OCI-LY7 (cell line): Measurements from ENCODE around the gene PSMD1. TPM values are rescaled to one million over a fixed set of nuclear protein-coding genes. Genes with fewer than 3 reads are reported as not detected.

Experiments used
- BruUV-seq: library from RNA; stranded (reverse); fragments of 400-500 nt; replicated peaks from 2 replicates; lab custom pipeline; 2021; lab: Mats Ljungman, UMichigan
- CTCF ChIA-PET: fragments of 300-600 bp; sonication (Branson Sonifier 250); formaldehyde crosslinking; loops from one replicate; lab custom pipeline; 2022; ENCODE audit warnings: antibody characterized with exemption; ENCODE audit not compliant: unreplicated experiment; lab: Charles Lee
- POLR2A ChIA-PET: fragments of 300-600 bp; sonication (Branson Sonifier 250); formaldehyde crosslinking; loops from one replicate; lab custom pipeline; 2022; ENCODE audit warnings: antibody characterized with exemption; lab: Charles Lee
- DNase-seq: peaks from one replicate; pipeline ENCODE4 v3.0.0-alpha.2; 2015; ENCODE audit warnings: low spot score
- H2AFZ ChIP-seq: fragments of 200-600 bp; sonication (generic), shearing (Covaris generic); 2 replicates; pipeline ENCODE4 v1.6.1; 2014; ENCODE audit warnings: mild to moderate bottlenecking, antibody characterized with exemption, low read length, moderate library complexity
- H3K27ac ChIP-seq: fragments of 200-600 bp; sonication (generic); 2 replicates; pipeline ENCODE4 v1.5.1; 2014; ENCODE audit warnings: mixed run types, low read depth, mild to moderate bottlenecking, moderate library complexity, low read length, inconsistent platforms; ENCODE audit not compliant: poor library complexity, severe bottlenecking
- H3K36me3 ChIP-seq: fragments of 200-600 bp; sonication (generic); 2 replicates; pipeline ENCODE4 v1.6.1; 2014; ENCODE audit warnings: mild to moderate bottlenecking, antibody characterized with exemption, low read length, moderate library complexity, mixed read lengths; ENCODE audit not compliant: insufficient read depth
- H3K4me1 ChIP-seq: fragments of 200-600 bp; sonication (generic); 2 replicates; pipeline ENCODE4 v1.5.1; 2014; ENCODE audit warnings: mild to moderate bottlenecking, low read length; ENCODE audit not compliant: insufficient read depth, poor library complexity, severe bottlenecking
- H3K4me2 ChIP-seq: fragments of 200-600 bp; sonication (generic); 2 replicates; pipeline ENCODE4 v1.6.1; 2014; ENCODE audit warnings: mild to moderate bottlenecking, low read length
- H3K4me3 ChIP-seq: fragments of 200-600 bp; sonication (generic); 2 replicates; pipeline ENCODE4 v1.5.1; 2014; ENCODE audit warnings: mild to moderate bottlenecking, low read depth, low read length; ENCODE audit not compliant: poor library complexity, severe bottlenecking
- H3K79me2 ChIP-seq: fragments of 200-600 bp; sonication (generic); 2 replicates; pipeline ENCODE4 v1.6.1; 2016; ENCODE audit warnings: low read depth, mild to moderate bottlenecking, low read length, moderate library complexity, mixed read lengths; ENCODE audit not compliant: insufficient read depth
- H3K9me2 ChIP-seq: fragments of 200-600 bp; sonication (generic); 2 replicates; pipeline ENCODE4 v1.6.1; 2016; ENCODE audit warnings: mild to moderate bottlenecking, low read length, mixed read lengths; ENCODE audit not compliant: insufficient read depth
- H3K9me3 ChIP-seq: fragments of 200-600 bp; sonication (generic); 2 replicates; pipeline ENCODE4 v1.6.1; 2014; ENCODE audit warnings: mild to moderate bottlenecking, mixed run types, low read length, mixed read lengths
- H4K20me1 ChIP-seq: fragments of 200-600 bp; sonication (generic); 2 replicates; pipeline ENCODE4 v1.6.1; 2014; ENCODE audit warnings: mild to moderate bottlenecking, antibody characterized with exemption, low read length, moderate library complexity, mixed read lengths; ENCODE audit not compliant: insufficient read depth
- CTCF ChIP-seq: fragments of 200-600 bp; sonication (generic); conservative IDR thresholded peaks from 2 replicates; pipeline ENCODE4 v1.5.1; 2014; ENCODE audit warnings: mild to moderate bottlenecking, antibody characterized with exemption, low read length, moderate library complexity, mixed read lengths
- EZH2phosphoT487 ChIP-seq: fragments of 200-600 bp; sonication (generic); IDR thresholded peaks from 2 replicates; pipeline ENCODE4 v1.6.1; 2018; ENCODE audit warnings: low read depth, borderline replicate concordance, mild to moderate bottlenecking, mixed run types, antibody characterized with exemption, low read length, moderate library complexity, mixed read lengths
- intact Hi-C: fragments of 100-400 bp; cut with micrococcal nuclease; formaldehyde crosslinking; loops from one replicate; pipeline ENCODE4 v1.10.0; 2022; ENCODE audit not compliant: unreplicated experiment
- total RNA-seq, 2 experiments: library from RNA; depleted of rRNA in 1 of 2; stranded (reverse); fragments of >200 nt in 1 of 2; shearing (Covaris generic) in 1 of 2; gene quantifications; 2 replicates each; pipeline ENCODE4 v1.2.3, GENCODE V29; 2014 to 2022

The PSMD1 gene
- total RNA-seq, 2 experiments from 2014 or later = 60.5 to 105 TPM

- BruUV-seq = no TSS peak
- no peaks in the 10 kb centered on the region for H4K20me1 ChIP-seq
- H3K27ac ChIP-seq = no peak overlapping the region
- TF ChIP-seq CTCF = no peak
- TF ChIP-seq EZH2phosphoT487 = no peak
- H3K4me2 ChIP-seq = no peak overlapping the region
- no peaks in the 10 kb centered on the region for H3K36me3 ChIP-seq
- intact Hi-C loops = no loop called here
- H3K79me2 ChIP-seq = no peaks in the 10 kb centered on the region
- no peak for DNase-seq
- no peak overlapping the region for H2AFZ ChIP-seq
- H3K9me2 ChIP-seq = no peaks in the 10 kb centered on the region
- H3K4me1 ChIP-seq = no peaks in the 10 kb centered on the region
- CTCF ChIA-PET = no interaction called here
- H3K9me3 ChIP-seq = no peaks in the 10 kb centered on the region
- POLR2A ChIA-PET = interaction anchor here (1.0 kb wide), 1 partner anchor 74 kb away, joined by 4 read pairs; no protein-coding TSS in a partner anchor
- H3K4me3 ChIP-seq = no peak overlapping the region
These were observed 48.5 kb upstream of the PSMD1 start for GRCh38 chr2:231008131-231008530.

GRCh38 chr2:231009236-231009919 is 47.3 kb upstream of the PSMD1 start:
- Histone ChIP-seq H3K9me2 (no peaks in the 10 kb centered on the region), H3K9me3 (no peaks in the 10 kb centered on the region), H3K27ac (no peak overlapping the region), H3K79me2 (no peaks in the 10 kb centered on the region), H2AFZ (no peak overlapping the region), H4K20me1 (no peaks in the 10 kb centered on the region), H3K36me3 (no peaks in the 10 kb centered on the region), H3K4me3 (no peak overlapping the region), H3K4me1 (no peaks in the 10 kb centered on the region), H3K4me2 (no peak overlapping the region)
- BruUV-seq = no TSS peak
- intact Hi-C loops = no loop called here
- TF ChIP-seq EZH2phosphoT487 (no peak), CTCF (no peak)
- DNase-seq = no peak
- POLR2A ChIA-PET = no interaction called here
- CTCF ChIA-PET = no interaction called here

- Histone ChIP-seq H3K36me3 (no peaks in the 10 kb centered on the region), H3K9me3 (no peaks in the 10 kb centered on the region), H4K20me1 (no peaks in the 10 kb centered on the region), H3K4me1 (no peaks in the 10 kb centered on the region), H3K79me2 (no peaks in the 10 kb centered on the region), H3K4me2 (no peak overlapping the region), H3K27ac (no peak overlapping the region), H3K4me3 (no peak overlapping the region), H3K9me2 (no peaks in the 10 kb centered on the region), H2AFZ (no peak overlapping the region)
- TF ChIP-seq CTCF (no peak), EZH2phosphoT487 (no peak)
- intact Hi-C loops = no loop called here
- BruUV-seq = no TSS peak
- ChIA-PET POLR2A (interaction anchor here (0.7 kb wide), 1 partner anchor 1148 kb away, joined by 3 read pairs; no protein-coding TSS in a partner anchor), CTCF (no interaction called here)
- no peak for DNase-seq
These were observed 46.4 kb upstream of the PSMD1 start for GRCh38 chr2:231010201-231010730.
